UCSD-AML1 (cell line): Measurements from ENCODE around the gene TKTL1.

Experiments
- DNase-seq: peaks from one replicate; lab custom pipeline; 2025; ENCODE audit not compliant: unreplicated experiment; lab: John Stamatoyannopoulos, UW

The TKTL1 gene

DNA sequence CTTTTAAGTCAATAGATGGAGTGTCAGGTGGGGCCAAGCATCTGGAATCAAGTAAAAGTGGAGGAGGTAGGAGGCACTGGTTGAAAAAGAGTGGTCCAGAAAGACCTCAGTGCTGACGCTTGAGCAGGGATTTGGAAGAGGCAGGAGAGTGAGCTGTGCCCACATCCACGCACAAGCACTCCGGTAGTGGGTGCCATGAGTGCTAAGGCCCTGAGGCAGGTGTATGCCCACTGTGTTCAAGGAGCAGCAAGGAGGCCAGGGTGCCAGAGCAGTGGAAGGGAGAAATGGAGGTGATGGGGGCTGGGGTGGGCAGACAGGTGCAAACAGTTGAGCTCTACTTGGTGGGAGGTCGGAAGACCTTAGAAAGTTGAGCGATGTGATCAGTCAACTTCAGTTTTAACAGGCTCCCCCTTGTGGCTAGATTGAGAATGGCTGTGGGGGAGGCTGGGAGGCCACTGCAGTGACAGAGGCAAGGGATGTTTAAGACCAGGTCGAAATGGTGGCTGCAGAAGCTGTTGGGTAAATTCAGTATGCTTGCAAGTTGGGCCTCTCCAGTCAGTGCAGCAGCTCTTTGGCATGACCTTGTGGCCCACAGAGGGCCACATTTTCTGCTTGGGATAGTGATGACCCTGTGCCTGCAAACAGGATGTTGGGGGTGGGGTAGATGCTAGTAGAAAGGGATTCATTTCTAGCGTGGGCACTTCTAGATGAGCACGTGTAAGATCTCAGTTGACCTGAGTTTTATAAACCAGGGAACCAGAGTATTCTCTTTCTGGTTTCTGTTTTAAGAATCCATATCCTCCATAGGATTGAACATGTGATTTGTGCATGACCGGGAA, 12.7 kb downstream of the TKTL1 start:
- DNase-seq: peak; percentile 64

GRCh38 chrX:154309041-154309775, 13.6 kb downstream of the TKTL1 start:
- DNase-seq: no peak

- DNase-seq: no peak
Observed at GRCh38 chrX:154310616-154311536, 15.3 kb downstream of the TKTL1 start.

- no peak for DNase-seq
Observed at GRCh38 chrX:154312116-154312515, 16.5 kb downstream of the TKTL1 start.

DNA sequence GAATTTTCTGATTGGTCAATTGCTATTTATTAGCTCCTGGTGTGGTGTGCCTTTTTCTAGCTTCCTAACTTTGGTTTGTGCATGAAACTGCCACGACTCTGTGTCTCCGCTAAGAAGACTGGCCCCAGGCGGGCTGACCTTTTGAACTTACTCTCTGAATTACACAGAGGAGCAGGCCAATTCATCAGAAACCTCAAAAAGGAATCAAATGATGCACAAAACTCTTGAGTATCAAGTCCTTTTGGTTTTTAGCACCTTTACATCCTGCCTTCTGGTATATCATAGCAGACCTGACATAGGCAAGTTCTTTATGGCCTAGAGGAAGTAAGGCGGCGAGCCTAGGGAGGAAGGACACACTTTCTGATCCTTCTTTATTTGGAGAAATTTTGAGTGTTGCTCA, 17.6 kb downstream of the TKTL1 start:
- no peak for DNase-seq

GRCh38 chrX:154315416-154315815, 19.8 kb downstream of the TKTL1 start:
- DNase-seq: no peak

GRCh38 chrX:154317391-154317995, 21.9 kb downstream of the TKTL1 start:
- DNase-seq: no peak

GRCh38 chrX:154320406-154320805, 24.8 kb downstream of the TKTL1 start:
- DNase-seq: no peak

DNA sequence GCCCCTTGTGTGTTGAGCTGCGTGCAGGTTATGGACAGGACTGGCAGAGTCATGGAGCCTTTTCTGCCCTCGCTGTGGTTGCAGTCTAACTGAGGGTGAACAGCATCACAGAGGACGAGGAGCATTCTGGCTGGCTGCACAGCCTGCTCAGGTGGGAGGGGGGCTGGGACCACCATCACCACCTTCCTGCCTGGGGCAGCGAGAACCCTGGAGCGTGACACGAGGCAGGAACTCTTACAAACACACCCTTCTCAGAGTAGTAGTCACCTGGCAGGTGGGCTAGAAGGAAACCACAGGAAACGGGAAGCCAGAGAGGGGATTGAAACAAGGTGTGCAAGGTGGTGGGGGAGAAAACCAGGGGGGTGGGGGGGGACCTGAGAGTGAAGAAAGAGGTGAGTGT, 25.6 kb downstream of the TKTL1 start:
- no peak for DNase-seq

GRCh38 chrX:154321594-154321993, 26.0 kb downstream of the TKTL1 start:
- DNase-seq: no peak

GRCh38 chrX:154322890-154323289, 27.3 kb downstream of the TKTL1 start:
- no peak for DNase-seq

GRCh38 chrX:154323537-154323936, 27.9 kb downstream of the TKTL1 start:
- no peak for DNase-seq

DNA sequence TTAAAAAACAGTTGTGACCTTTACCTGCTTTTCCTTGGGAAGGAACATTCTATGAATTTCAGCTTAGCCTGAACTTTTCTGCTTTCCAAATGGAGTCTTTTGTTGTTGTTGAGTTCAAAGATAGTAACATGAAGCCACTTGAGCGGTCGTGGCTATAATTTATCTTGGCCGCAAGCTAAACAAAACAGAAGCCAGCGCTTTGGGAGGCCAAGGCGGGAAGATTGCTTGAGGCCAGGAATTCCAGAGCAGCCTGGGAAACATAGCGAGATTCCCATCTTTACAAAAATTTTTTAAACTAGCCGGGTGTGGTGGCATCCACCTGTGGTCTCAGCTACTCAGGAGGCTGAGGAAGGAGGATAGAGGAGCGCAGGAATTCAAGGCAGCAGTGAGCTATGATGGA, 29.9 kb downstream of the TKTL1 start:
- DNase-seq: no peak

GRCh38 chrX:154327038-154327820, 31.6 kb downstream of the TKTL1 start:
- DNase-seq: no peak

- DNase-seq: no peak
Observed at GRCh38 chrX:154328646-154329045, 33.1 kb downstream of the TKTL1 start.

- DNase-seq: no peak
Observed at GRCh38 chrX:154329294-154329693, 33.7 kb downstream of the TKTL1 start.

DNA sequence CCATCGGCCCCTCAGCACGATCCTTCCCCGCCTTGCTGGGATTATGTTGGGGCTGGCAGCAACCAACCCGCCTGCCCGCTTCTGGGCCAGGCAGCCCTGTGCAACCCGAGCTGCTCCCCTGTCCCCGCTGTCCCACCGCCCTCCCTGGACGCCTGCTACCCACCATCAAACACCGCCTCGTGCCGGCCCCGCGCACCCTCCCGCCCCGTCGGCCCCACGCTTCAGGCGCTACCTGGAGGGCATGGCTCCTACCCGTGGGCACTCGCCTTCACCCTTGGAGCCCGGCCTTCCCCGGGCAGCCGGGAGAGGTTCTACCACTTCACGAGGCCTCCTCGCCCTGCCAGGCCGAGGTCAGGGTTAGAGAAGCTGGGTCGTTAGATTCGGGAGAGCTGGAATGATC, 37.0 kb downstream of the TKTL1 start:
- DNase-seq: no peak

GRCh38 chrX:154333116-154333515, 37.5 kb downstream of the TKTL1 start:
- DNase-seq: no peak

DNA sequence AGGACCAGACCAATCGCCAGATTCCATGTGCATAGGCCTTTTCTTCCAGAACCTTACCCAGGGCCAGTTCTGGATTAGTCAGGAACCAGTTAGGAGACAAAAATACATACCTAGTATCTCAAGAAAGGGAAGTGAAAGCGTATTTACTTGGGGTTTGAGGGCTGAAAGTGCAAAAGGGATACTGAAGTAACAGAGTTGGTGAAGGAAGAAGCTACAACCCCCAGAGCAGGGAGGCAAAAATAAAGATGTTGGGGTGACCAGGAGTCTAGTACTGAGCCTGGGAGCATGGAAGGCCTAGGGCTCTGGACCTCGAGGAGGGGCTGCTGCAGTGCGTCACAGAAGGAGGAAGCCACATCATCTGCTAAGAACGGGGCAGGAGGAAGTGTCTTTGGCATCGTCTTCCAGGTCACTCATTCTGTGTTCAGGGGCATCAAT, 38.3 kb downstream of the TKTL1 start:
- DNase-seq: no peak

DNA sequence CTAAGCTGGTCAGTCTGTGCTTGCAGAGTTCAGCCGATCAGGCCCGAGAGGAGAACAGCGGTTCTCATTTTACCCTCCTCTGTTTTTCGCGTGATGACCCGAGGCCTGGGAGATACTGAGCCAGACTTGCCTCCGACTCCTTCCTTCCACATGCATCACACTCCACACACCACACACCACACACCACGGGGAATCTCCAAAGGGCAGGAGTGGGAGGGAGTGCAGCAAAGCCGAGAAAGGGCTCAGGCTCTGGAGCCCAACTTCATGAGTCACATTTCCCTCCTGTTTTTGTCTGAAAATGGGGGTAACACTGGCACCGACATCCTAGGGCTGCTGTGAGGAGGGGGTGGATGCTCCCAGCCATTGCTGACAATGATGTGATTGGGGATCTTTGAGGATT, 38.9 kb downstream of the TKTL1 start:
- DNase-seq: no peak
